HG03159 (cell line): ENCODE data around the gene PPP3CA.

Experiments
- ATAC-seq: cut with Tn5 transposase; IDR thresholded peaks from one replicate; pipeline ENCODE4 v1.9.1; 2021; ENCODE audit warnings: mild to moderate bottlenecking, moderate library complexity; ENCODE audit not compliant: unreplicated experiment

Gene PPP3CA

DNA sequence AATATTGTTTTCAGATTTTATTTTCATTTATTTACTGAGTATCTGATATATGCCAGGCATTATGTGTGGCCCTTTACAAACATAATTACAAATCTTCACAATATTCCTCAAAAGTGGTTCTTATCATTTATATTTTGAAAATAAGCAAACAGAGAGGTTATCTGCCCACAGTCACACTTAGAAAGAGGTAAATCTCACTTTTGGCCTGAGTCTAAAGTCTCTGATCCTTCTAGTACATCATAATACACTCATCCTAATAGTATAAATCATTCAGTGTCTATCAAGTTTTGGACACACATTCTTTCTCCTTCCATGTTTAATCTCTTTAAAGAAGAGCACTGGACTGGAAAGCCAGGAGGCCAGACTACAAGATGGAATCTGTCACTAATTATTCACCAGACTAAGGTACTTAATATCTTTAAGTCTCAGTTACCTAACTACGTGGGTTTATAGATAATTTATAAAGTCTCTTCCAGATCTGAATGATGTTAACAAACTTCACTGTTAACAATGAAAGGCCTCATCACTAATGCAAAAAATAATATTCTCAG, 281.3 kb downstream of the PPP3CA start:
- no peak for ATAC-seq

DNA sequence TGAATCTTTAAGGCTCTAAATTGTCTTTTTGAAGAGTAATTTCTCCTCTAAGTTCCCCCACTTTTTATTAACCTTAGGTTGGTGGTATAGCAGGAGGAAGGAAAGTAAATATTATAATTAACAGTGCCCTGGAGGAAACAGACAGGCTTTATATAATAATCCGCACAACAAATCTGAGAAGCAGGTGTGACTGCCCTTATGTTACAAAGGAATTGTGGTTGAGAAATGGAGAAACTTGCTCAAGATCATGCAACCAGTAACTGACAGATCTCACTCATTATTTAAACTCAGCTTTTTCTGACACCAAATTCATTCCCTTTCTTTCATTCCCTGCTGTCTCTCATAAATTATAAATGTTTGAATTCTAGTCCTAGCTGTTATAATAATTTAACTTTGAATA, 282.0 kb downstream of the PPP3CA start:
- ATAC-seq, result no peak

DNA sequence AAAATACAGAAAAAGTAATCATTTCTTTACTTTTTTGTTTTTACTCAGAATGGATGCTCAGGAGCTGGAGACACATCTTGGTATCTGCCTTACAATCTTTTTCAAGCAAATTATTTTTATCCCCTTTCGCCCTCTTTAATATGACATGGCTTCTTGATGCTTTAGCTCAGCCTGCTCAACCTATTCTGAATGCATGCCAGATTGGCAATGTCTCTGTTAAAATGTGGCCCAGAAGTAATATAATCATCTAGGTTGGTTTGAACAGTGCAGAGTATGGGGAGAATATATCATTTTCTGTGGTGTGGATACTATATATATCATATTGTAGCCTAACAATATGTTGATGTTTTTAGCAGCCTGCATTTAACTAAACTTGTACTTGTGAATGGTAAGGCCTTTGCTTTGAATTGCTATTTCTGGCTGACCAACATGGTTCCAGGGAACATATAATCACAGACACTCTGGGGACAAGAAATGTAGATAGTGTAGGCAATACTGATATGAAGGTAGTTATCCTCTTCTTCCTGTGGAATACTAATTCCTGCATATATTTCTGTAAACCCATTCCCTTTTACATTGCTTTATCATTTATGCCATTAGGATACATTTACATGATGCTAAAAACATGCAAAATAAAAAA, 282.7 kb downstream of the PPP3CA start:
- ATAC-seq, result no peak

DNA sequence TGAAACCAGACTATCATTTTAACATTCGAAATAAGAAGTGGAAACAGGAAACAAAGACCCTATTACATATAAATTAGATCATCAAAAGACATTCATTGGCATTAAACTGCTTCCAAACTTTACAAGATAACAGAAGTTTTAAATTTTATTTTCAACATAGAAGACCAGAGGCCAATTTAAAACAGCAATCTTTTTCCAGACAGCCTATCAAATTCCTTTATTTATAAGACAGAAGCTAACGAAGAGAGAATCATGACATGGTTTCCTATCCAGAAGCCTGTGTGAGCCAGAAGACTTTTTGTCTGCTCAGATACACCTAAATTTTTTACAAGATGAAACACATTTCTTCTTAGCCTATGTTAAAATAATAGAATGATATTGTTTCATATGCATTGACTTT, 291.9 kb downstream of the PPP3CA start:
- ATAC-seq, result no peak

DNA sequence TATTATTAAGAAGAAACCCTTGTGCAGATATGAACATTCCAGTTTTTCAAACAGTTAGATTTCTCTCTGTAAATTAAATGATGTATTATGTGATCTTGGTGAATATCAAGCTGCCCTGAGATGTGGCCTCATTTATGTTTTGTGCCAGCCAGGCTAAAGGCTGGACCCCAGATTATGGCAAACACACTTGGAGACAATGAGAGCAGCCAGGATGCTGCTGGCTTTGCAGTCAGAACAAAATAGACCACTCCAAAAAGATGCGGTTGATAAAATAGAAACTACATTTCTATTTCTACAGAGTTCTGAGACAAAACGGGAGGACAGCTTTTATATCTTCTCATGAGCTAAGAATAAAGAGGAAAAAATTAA, 296.5 kb downstream of the PPP3CA start:
- no peak for ATAC-seq

DNA sequence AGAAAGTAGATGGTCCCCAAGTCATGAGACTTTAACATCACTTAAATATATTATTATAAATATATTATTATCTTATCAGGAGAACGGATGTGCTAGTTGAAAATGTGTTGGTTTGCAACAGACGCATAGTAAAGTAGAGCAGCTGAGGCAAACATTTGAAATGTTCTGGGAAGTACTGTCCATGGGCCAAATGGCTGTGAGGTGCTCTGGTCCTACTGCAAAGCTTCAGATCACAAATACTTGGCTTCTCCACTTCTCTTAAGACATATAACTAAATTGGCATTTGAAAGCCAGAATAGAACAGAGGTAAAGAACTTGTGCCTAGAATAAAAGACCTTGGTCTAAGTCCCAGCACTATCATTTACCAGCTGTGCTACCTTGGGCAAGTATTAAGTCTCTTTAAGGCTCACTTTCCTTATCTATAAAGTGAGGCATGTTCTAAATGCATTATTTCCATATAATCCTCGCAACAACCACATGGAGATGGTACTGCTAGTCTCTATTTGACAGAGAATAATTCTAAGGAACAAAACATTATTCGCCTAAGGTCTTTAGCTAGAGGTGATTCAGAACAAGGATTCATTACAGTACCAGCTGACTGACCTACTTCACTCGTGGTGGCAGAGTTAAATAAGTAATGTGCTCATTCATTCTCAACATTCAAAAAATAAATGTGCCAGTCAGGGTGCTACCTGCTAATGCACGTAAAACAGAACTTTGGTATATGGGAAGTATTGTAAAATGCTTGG, 297.1 kb downstream of the PPP3CA start:
- no peak for ATAC-seq

DNA sequence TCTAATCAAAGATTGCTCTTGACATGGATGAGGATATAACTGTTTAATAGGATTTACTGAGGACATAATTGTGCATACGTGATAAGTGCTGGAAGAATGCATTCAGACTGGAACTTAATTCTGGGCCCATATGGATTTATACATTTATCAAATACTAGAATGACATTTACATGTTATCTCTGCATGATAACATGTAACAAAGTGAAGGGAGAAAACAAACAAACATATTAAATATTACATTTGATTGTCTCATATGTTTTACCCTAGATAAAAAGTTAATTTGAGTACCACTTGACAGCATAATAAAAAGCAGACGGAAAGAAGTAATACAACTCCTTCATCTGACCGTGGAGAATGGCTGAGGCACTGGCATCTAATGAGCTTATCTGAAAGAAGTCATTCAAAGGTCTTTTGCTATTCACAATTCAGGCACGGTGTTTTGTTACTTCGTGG, 297.8 kb downstream of the PPP3CA start:
- ATAC-seq, result no peak

DNA sequence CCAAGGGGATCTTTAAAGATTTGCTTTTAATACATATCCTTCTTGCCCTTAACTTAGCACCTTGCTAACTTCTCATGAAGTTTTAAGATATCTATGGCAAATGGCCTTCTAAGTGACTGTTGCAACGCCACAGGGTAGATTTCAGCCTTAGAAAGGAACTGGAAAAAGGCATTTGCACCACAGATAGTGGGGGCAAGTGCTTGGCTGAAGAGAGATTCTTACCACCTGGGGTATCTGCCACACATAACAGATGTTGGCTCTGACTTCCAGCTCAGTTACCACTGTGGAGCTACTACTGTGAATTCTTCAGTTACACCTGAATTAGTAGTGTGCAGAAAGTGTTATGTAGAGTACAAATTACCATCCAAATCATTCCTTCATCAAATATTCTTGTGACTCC, 302.6 kb downstream of the PPP3CA start:
- ATAC-seq, result no peak

DNA sequence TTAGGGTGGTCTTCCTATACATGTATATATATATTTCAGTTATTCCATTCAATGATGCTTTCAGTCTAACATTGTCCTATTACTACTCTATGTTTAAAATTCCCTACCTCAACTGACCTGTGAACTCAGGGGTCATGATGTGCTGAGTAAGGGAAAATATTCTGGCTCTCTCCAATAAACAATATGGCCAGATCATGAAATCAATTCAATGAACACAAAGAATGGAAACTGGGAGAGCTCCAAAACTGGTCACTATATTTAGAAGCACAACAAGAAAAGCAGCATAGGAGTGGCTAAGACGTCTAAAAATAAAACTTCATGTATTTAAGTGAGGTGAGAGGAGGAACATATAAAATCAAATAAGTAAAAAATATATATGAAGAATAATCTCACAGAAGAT, 304.5 kb downstream of the PPP3CA start:
- ATAC-seq, result no peak

DNA sequence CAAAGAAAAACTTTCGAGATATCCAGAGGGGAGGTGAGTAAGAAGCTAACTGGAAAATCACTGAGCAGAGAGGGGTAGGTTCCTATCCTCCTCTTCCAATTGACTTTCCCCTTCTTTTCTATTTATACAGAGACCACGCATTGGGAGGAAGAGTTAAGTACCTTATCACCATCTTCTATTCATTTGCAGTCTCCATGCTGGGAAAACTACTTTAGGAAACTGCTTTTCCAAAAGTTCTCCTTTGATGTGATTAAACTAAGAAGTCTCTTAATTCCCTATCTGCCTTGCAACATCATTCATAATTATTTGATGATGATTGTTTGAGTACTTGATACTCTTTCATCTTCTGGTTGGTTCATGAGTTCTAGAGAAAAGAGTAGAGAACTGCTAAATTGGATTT, 306.6 kb downstream of the PPP3CA start:
- no peak for ATAC-seq

DNA sequence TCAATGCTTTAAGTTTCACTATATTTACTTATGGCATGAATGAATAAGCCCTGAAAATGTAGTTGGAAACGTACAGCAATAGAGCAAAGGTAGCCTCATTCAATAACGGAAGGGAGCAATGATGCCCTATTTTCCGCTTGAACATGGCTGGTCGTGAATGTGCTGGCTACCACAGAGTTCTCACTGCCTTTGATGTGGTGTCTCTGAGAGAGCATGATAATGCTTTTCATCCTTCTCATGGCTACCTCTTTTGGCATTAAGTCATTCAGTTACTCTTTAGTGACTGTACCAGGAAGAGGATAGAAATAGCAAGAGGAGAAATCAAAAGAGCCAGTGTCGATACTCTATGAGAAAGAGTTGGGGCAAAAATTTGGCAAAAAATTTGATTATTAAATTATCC, 308.0 kb downstream of the PPP3CA start:
- ATAC-seq, result no peak

DNA sequence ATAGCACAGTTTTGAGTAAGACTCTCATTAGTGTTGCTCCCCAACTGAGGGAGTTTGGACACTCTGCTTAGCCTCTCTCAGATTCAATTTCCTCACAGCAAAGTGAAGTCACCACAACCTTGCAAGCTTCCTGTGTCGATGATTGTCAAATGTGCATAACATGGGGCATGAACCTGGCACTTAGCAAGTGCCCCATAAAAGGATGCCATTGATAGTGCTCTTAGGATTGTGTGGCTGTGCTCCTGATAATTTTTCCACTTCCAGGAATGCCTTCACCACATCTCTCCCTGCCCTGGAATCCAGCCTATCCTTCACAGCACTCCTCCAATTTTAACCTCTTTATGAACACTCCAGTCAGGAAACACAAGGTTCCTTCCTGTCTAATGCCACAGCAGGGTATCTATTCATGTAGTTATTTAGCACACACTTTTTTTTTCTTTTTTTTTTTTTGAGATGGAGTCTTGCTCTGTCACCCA, 309.4 kb downstream of the PPP3CA start:
- ATAC-seq, result no peak

DNA sequence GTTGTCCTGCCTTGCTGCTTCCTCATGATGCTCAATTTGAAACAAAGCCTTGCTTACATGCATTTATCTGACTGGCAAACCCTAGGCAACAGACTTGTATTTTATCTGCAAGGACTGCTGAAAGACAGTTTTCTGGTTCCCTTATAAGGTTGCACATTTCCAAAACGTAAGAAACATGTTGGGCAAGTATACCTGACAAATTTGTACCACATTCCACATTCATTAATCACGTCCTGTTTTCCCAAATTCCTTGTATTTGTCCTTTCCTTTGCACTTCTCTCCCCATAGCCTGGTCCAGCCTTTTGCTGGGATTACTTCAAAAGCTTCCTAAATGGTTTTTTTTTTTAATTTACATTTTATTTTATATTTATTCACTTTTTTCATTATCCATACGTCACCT, 310.1 kb downstream of the PPP3CA start:
- no peak for ATAC-seq

DNA sequence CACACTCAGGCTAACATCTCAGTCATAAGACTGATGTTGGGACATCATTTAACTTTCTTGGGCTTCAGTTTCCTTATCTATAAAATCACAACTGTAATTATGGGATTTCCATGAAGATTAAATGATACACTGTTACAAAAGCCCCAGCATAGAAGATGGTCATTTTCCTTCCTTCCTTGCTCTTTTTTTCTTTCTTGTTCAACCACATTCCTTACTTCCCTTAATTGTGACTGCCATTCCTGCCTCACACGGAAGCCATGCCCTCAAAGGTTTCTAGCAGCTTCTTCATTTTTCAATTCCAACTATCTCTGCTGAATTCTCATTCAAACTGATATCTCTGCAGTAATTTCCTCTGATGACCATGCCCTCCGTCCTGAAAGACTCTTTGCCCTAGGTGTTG, 311.8 kb downstream of the PPP3CA start:
- ATAC-seq, result no peak

DNA sequence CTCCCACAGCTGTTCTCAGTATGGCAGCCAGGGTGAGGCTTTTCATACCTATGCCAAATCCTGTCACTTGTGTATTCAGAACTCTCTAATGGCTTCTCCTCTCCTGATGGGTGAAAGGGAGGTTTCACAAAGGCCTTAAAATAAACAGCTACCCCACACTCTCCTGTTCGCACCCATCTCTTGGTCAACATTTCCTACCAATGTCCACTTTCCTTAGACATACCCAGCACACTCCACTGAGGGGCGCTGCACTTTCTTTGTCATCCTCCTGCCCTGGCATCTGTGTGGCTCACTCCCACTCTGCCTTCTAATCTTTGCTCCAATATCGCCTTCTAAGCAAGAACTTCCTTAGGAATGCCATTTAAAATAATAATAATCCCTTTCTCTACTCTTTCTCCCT, 313.3 kb downstream of the PPP3CA start:
- ATAC-seq, result no peak

DNA sequence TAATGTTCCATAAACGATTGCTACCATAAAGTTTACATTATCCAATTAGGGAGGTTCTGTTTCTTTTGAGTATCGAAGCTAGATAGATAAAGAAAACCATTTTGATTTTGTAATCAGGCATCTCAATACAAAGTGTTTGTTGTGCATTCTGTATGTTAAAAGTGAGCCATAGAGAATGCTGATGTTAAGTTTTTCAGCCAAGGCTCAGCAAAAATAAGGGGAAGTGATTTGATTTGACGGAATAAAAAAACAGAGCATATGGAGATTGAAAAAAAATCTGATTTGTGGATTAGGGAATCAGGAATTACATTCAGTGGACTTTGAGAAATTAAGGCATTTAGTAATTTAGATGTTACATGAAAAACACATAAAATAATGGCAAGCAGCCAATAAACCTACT, 314.8 kb downstream of the PPP3CA start:
- ATAC-seq, result no peak

DNA sequence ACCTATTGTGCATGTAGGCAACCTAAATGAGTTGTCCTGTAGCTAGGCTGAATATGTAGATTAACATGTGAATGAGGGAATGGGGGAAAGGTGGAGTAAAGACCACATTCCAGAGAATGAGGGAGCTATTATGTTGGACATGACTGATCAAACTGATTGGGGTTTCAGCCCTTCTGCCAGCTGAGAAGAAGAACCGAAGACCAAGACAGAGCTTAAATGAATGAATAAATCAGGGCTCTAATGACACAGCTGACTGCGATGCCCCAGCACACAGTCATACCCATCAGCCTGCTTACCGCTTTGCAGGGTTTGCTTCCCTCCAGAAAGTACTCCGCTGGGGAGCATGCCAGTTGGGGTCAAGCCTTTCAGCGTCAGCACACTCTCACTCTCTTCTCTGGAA, 315.4 kb downstream of the PPP3CA start:
- no peak for ATAC-seq

DNA sequence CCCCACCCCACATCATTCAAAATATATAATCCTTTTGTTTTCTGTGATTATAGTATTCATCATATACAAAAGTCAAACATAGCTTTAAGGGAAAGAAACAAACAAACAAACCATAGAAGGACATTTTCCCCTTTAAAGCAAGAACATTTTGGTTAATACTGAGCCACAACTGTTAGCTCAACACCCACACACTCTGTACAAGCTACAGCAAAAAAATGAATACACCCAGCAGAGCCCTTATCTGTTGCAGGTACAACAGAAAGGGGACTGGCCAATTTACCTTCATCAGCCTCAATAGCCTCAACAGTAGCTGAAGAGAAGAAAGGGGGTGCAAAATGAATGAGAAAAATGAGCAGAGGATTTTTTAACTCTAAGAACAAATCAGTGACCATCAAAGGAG, 318.4 kb downstream of the PPP3CA start:
- ATAC-seq, result no peak

DNA sequence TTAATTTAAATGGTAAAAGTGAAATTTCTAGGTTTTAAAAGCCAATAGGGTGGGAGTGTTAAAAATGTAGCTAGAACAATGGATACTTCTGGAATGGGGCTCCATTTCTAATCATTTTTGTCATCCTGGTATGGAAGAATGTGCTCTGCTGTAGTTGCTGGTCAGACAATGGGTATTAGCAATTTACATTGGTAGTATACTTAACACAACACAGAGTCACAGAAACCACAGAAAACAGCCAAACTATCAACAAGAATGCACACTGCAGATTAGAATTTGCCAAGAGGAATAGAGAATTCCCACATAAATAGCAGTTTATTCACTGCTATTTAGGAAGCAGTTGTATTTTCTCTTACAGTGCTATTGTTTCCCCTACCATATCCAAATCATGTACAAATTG, 319.6 kb downstream of the PPP3CA start:
- ATAC-seq, result no peak

DNA sequence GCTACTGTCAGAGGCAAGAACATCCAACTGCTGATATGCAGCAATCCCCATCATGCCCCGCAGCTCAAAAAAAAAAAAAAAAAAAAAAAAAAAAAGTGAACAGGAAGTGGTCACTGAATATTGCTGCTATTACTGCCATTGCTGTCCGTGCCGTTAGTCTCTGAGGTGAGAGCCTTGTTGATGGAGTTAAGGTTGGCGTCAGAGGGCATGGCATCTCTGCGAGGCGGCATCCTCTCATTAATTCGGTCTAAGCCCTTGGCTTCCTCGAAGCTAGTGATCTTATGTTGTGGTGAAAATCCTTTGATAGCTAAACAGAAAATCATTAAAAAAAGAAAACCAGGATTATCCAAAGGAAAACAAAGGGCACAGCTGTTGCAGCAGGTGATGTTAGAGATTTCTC, 321.6 kb downstream of the PPP3CA start:
- no peak for ATAC-seq

DNA sequence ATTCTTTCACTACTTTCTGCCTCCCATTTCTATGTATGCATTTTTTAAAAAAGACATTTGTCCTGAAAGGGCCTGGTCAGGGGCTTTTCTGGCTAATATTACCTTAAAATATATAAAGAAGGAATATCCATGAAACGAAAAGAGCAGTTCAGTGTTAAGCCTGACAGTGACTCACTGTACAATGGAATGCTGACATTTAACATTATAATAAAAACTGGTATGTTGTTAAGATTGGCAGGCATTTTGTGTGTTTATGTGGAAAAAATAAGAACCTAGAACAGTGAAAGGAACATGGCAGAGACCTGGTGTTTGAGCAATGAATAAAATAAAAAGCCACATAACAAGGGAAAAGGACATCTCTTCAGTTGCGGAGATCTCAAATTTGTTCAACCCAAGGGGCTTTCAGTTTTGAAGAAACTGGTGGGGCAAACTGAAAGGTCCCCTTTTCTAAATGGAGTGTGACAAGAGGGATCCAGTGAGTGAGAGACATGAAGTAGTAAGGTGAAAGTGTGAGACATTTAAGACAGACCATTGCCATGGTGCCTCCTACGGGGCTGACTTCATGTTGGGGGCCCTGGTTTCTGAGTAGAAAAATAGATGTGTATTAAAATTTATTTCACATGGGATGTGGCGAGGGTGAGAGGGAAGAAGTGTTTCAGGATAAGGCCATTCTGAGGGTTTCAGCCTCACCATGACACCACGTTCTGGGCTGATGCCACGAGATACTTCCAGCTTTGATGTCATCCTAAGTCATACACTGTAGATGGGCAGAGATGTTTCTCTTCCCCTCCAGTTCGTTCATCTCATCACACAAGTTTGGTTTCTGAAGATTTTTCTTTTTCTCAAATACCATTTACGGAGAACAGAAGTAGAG, 324.9 kb downstream of the PPP3CA start:
- ATAC-seq, result no peak
